CD4-positive, alpha-beta T cell treated with Interleukin-6 for 4 hours (primary cell): ENCODE results near the gene PDE8B.

Experiments
- DNase-seq: peaks from one replicate; pipeline ENCODE4 v3.0.0-alpha.2; 2020; ENCODE audit warnings: mixed read lengths

PDE8B gene

DNA sequence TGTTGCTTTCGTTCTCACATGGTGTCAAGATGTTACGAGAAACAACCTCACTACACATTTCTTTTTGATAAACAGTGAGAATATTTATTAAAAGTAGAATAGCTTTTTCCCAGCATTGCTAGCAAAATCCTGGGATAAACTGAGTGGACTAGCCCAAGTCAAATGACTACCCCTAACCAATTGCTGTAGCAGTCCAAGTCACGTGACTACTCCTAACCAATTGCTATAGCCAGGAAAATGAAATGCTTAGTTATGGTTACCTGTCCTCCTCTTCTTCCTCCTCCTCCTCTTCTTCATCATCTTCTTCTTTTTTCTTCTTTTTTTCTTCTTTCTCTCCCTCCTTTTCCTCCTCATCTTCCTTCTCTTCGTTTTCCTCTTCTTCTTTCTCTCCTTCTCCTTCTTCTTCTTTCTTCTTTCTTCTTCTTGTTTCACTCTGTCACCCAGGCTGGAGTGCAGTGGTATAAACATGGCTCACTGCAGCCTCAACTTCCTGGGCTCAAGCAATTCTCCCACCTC, 85.4 kb downstream of the PDE8B start:
- DNase-seq = no peak

DNA sequence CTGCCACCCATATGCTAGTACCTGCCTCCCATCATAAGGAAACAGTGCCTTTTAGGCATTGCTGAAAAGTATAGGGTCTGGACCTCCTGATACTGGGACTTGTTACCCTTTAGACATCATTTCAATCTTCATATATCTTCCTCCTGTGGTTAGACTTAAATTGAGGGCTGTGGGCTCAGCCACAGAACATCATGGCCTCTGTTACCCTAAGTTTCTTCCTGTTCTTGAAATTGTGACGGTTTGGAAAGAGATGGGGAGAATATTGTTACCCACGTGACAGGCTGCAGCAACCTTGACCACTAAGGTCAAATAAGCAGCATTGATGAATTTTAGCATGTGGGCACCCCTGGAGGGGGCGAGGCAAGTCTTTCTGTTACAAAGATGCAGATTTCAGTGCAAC, 87.7 kb downstream of the PDE8B start:
- DNase-seq = no peak

DNA sequence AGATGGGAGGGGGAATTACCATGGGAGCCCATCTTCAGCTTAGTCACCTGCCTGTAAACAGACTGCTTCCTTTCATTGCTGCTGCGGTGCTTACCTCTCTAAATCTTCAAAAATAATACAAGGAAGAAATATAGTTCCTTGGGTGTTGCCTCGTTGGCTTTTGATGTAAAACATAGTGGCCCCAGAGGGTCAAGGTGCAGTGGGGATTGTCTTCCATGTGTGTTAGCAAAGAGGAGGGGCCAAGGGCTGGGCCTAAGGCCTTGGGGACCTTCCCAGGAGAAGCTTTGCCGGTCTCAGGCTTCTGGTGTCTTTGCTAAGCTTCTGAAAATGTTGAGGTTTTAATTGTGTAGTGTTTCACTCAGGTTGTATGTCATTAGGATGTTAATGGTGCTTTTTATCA, 90.0 kb downstream of the PDE8B start:
- no peak for DNase-seq

DNA sequence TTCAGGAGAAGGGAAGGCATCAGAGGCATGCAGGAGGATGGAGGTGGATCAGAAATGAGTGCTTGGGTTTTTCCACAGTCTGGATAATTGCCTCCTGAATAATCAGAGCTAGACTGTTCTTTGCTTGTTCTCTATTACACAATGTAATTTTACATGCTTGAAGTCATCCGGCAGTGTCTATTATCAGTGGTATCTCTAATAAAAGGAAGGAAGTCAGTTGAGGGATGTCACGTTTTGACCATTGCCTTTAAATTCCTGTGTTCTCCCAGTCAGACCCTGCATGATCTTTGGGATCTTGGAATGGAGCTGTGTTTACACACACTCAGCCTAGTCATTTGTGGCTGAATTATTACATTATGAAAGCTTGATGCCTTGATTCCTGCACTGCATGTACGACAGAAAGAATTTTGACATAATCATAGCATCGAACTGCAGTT, 91.0 kb downstream of the PDE8B start:
- no peak for DNase-seq

DNA sequence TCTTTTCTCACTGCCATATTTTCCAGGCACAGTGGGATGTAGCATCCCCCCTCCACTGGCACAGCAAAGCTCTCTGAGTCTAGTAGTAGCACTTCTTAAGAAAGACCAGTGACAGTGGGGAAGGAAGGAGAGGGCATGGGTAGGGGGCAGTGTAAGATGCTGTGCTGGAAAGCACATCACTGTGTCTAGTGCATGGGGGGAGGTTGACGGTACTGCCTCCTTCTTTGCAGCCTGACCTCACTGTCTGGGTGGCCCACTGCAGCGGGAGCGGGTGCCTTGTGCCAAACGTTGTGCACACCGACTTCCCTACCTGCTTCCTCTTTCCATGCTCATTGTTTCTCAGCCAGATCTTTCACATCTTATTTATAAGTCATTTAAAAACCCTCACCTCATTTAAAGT, 91.8 kb downstream of the PDE8B start:
- DNase-seq = no peak

GRCh38 chr5:77302653-77303052, 92.2 kb downstream of the PDE8B start:
- no peak for DNase-seq

DNA sequence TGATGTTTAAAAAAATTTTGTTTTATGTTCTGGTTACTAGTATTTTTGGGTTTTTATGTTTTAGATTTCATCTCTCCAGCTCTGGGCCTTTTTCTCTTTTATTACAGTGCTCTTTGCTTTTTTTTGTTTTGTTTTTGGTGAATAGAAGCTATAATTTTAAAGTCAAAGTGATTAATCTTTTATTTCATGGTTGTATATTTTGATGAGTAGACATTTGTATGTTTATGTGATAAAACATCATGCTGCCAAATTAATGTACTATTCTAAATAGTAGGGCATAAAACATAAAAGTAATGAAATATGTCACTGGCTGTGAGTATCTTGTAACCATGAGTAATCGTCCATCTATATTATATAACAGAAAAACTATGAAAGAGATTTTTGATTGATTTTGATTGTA, 93.9 kb downstream of the PDE8B start:
- DNase-seq = no peak

- DNase-seq = no peak
Measured at GRCh38 chr5:77305222-77305846, 94.9 kb downstream of the PDE8B start.

DNA sequence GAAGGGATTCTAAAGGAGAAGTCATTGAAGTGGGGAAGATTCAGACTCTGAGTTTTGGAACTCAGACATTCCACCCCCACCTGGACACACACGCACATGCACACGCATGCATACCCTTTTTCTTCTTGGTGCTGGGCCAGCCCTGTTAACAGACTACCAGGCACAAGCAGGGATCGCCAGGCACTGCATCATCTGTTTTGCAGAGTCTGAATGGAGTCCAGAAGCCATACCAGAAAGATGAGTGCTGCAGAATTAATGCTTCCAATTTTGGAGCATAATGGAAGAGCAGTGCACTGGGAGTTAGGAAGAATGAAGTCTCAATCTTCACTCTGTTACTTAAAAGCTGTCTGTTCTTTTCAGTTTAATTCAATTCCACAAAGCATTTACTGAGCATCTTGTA, 95.5 kb downstream of the PDE8B start:
- DNase-seq = no peak

- no peak for DNase-seq
Measured at GRCh38 chr5:77306531-77306930, 96.1 kb downstream of the PDE8B start.

GRCh38 chr5:77308154-77308960, 97.9 kb downstream of the PDE8B start:
- no peak for DNase-seq

- no peak for DNase-seq
Measured at GRCh38 chr5:77309140-77309539, 98.7 kb downstream of the PDE8B start.

DNA sequence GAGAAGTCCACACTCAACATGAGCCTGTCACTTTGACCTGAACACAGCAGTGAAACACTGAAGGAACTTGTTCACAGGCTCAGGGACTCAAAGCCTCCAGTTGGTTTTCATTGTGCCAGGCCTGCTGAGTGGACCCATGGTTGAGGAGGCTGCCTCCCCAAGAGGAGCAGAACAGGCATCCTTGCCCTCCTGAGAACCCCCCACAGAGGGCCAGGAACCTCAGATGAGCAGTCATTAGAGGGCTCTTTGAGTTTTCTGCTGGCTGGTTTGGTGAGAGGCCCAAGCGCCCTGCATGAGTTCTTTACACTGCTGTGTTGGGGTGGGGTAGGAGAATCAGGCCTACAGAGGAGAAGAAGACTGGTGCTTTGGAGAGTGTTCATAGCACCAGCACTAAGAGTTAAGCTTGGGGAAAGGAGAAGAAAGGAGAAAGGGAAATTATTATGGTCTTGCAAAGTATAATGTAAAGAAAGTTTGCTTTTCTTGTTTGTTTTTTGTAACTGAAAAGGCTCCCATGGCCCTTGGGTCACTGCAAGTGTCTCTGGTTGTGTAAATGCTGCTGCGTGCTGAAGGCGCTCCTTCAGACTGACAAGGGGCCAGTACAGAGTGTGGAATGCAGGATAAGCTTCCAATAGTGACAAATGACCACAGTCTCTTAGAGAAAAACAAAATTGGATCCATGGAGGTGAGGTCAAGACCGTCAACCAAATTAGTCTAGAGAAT, 100.2 kb downstream of the PDE8B start:
- DNase-seq = no peak

DNA sequence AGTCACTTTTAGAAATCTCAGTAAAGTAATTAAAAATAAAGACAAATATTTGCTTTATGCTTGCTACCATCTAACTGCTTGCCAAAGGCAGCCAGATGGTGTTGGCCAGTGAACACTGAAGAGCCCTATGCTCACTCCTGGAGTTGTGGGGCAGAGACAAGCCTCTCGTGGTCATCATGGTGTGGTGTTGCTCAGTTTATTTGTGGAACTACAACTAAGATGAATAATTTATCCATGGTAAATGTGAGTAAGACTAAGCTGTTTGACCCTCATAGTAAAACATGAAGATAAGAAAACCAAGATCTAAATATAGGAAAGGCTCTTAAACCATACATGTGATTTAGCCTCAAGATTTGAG, 100.7 kb downstream of the PDE8B start:
- DNase-seq = no peak

DNA sequence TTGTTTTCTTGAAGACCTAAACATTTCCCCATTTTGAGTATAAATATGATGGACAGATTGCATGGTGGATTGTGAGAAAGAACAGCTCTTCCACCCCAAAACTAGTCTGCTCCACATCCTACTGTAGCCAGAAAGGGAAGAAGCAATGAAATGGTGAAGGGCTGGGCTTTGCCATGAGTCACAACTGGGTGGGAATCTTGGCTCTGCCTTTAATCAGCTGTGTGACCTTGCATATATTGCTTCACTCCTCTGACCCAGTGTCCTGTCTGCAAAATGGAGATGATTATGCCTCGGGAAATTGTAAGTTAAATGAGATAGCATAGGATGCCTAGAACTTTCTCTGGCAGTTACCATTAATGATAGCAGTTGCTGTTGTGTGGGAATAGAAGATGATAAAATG, 101.9 kb downstream of the PDE8B start:
- no peak for DNase-seq

DNA sequence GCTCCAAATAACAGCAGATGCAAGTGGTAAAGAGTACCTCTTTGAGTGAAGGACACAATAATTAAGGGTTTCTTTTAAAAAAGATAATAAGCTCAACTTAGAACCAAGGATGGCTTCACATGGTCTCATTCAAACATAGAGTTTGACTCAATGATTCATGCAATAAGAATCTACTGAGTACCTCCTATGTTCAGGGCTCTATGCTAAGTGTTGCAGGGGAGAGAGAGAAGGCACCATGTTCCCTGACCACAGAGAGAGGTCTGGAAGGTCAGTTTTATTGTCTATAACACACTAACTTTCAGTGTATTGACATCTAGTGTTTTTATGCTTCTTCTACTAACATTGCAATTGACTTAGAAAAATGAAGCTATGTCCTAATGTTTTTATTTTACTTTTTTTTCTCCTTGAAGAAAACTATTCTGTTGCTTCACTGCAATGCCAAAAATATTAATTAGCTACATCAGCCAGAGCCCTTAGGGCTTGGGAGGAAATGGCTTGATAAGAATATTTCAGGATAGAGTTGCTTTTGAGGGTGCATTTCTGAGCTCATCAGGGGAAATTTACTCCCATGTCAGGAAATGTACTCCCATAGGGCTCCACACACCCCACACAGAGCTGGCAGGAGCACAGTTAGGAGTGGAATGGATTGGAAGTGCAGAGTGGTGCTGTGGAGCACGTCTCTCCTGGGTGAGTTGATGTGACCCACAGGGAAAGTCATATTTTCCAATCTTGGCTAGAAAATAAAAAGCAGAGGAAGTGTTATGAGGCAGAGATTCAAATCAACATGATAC, 106.6 kb downstream of the PDE8B start:
- no peak for DNase-seq

- DNase-seq = no peak
Measured at GRCh38 chr5:77318060-77318459, 107.6 kb downstream of the PDE8B start.

DNA sequence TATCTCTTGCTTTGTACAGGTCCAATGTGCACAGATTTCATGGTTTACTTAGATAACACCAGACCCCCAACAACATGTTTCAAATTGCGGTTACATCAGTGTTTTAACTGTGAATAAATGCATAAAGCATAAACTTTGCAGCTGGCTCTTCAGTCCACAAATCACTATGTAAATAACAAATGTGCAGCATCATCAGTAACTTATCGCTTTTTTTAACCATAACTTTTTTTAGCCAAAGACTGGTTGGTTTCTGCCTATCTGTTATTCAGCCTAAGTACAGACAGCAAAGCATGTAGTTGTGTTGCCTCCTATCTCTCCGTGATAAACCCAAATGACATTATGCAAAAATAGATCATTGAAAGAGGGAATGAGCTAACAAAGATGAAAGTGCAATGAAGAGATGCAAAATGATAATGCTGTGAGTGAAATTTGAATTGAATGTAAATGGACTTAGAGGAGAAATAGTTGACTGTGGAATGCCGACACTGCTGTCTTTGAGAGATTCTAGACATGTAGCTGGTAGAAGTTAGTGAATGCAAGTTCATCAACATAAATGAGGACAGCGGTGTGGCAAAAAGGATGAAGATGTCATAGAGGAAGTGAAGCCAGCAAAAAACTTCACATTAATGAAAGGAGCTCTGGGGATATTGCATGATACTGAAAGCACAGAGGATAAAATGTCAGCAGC, 108.8 kb downstream of the PDE8B start:
- no peak for DNase-seq

DNA sequence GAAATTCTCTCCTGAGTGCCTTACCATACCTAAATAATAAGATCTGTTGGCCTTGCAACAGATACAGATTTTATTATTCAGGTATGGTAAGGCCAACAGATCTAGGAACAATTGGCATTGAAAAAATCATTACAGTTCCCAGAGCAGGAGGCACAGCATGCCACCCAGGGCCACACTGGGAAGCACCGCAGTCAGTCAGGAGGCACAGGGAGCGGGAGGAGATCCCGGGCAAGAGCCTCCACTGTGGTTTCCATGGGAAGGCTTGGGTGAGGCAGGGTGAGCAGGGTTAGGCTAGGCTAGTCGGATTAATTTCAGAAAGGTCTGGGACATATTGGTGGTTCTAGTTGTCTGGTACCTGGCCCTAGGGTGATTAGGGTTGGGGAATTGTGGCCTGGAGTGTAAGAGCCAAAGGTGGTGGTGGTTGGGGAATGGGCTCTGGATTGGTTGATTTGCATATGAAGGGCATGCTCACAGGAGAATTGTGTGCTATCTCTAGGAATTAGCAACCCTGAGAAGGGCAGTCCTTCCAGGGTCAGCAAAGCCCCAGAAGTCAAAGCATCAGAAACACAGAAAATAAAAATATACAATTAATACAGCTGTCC, 111.4 kb downstream of the PDE8B start:
- DNase-seq = no peak

- DNase-seq = no peak
Measured at GRCh38 chr5:77322406-77322805, 111.9 kb downstream of the PDE8B start.

GRCh38 chr5:77325921-77326541, 115.6 kb downstream of the PDE8B start:
- no peak for DNase-seq
